ENCODE results near the gene SULF2. TPM values are rescaled to one million over a fixed set of nuclear protein-coding genes. Genes with fewer than 3 reads are reported as not detected.
A peak's percentile ranks its signal among the peaks of the same experiment; 100 is the strongest.

Gene SULF2
- total and polyA plus RNA-seq, 2 of the 13 experiments (the other 11 are each of a cell fraction or from before 2014, with no cell fraction given): 7.2 to 50.9 TPM

GRCh38 chr20:47710665-47711045 lies 74.6 kb downstream of the SULF2 start:
- WGBS (ENCODE audit: low lambda C conversion rate): 78% methylated on average over 10 of the region's 10 CpGs

More at GRCh38 chr20:47710665-47711045, 74.6 kb downstream of the SULF2 start:
- no peaks in the 10 kb centered on the region for H3K27me3 ChIP-seq (ENCODE audit: control insufficient read depth in 1 of 2, insufficient read depth in 2 of 2, low read length in 2 of 2)
- no peak for ATAC-seq
- H3K9me3 ChIP-seq (ENCODE audit: low read length): no peaks in the 10 kb centered on the region
- H3K9ac ChIP-seq (ENCODE audit: insufficient read depth, low read depth, low read length): peak overlapping the region; percentile 10; the same call in 1 of the 2 replicates
- DNase-seq (ENCODE audit: low spot score): no peak
- H4K20me1 ChIP-seq (ENCODE audit: insufficient read depth, low read length): no peaks in the 10 kb centered on the region
- intact Hi-C loops (cut with micrococcal nuclease; ENCODE audit: unreplicated experiment): loop anchor here (1.0 kb wide), 2 partner anchors 29 to 33 kb away; no protein-coding TSS in a partner anchor
- H3K27ac ChIP-seq (ENCODE audit: extremely low read length, insufficient read depth, low read length): peak overlapping the region; percentile 20
- in situ Hi-C loops (cut with HindIII; ENCODE audit: extremely low pct_ligation_motif_present, low pct_unique_long_range_greater_than_20kb): loop anchor here (5.0 kb wide), 1 partner anchor 33 kb away; no protein-coding TSS in a partner anchor
- no peaks in the 10 kb centered on the region for H3K36me3 ChIP-seq (replicated peaks in 1 of 2; ENCODE audit: control insufficient read depth in 1 of 2, insufficient read depth in 2 of 2, low read length in 2 of 2)
- H2AFZ ChIP-seq (ENCODE audit: low read length): no peak overlapping the region
- H3K4me2 ChIP-seq (ENCODE audit: low read depth, low read length): peak overlapping the region; percentile 73
- H3K4me1 ChIP-seq (ENCODE audit: insufficient read depth, low read length): peaks cover 72% of the 10 kb centered on the region
- POLR2A ChIA-PET: interaction anchor here (0.6 kb wide), 1 partner anchor 478 kb away, joined by 4 read pairs; no protein-coding TSS in a partner anchor
- peak overlapping the region in 1 of 3 experiments; percentile 42; a peak in 2 of 6 replicates for H3K4me3 ChIP-seq (replicated peaks in 1 of 3; ENCODE audit: insufficient read depth in 1 of 3, low read depth in 2 of 3, low read length in 3 of 3)
- TF ChIP-seq ZNF878 (CRISPR knock-in tag; IDR thresholded peaks at IDR 0.05): no peak
- peak; percentile 13 for TF ChIP-seq ZNF883 (CRISPR knock-in tag; IDR thresholded peaks at IDR 0.05; ENCODE audit: not compliant biosample characterization)
- TF ChIP-seq ZNF34 (CRISPR knock-in tag; IDR thresholded peaks at IDR 0.05; ENCODE audit: borderline replicate concordance): 0 out of 2 replicates have a peak, but pooled peaks have one; percentile 6
- TF ChIP-seq ZIK1 (CRISPR knock-in tag; IDR thresholded peaks at IDR 0.05; ENCODE audit: borderline replicate concordance, low read depth): no peak
- no peak; the same call in 1 of the 2 replicates for TF ChIP-seq EHMT2 (IDR thresholded peaks at IDR 0.05; ENCODE audit: borderline replicate concordance, low read depth, low read length)
- TF ChIP-seq ZXDC (CRISPR knock-in tag; IDR thresholded peaks at IDR 0.05): peak; percentile 73; the same call in 1 of the 2 replicates
- TF ChIP-seq ATM (IDR thresholded peaks at IDR 0.05; ENCODE audit: borderline replicate concordance): no peak
- TF ChIP-seq ZNF589 (CRISPR knock-in tag; conservative IDR thresholded peaks at IDR 0.05): no peak
- 0 out of 2 replicates have a peak, but pooled peaks have one; percentile 25 for TF ChIP-seq ZNF772 (CRISPR knock-in tag; IDR thresholded peaks at IDR 0.05)
- TF ChIP-seq ZNF770 (CRISPR knock-in tag; IDR thresholded peaks at IDR 0.05): no peak
- 0 out of 2 replicates have a peak, but pooled peaks have one; percentile 3 for TF ChIP-seq NFYB (CRISPR knock-in tag; IDR thresholded peaks at IDR 0.05)
- peak; percentile 41; the same call in 1 of the 2 replicates for TF ChIP-seq ZSCAN31 (CRISPR knock-in tag; IDR thresholded peaks at IDR 0.05; ENCODE audit: low read depth)
- 0 out of 2 replicates have a peak, but pooled peaks have one; percentile 7 for TF ChIP-seq ZNF33B (CRISPR knock-in tag; IDR thresholded peaks at IDR 0.05)
- no peak for TF ChIP-seq MIER3 (CRISPR knock-in tag; IDR thresholded peaks at IDR 0.05; ENCODE audit: borderline replicate concordance)
- peak; percentile 31; the same call in 1 of the 2 replicates for TF ChIP-seq ZNF891 (CRISPR knock-in tag; IDR thresholded peaks at IDR 0.05)
- TF ChIP-seq ZBTB49 (CRISPR knock-in tag; IDR thresholded peaks at IDR 0.05; ENCODE audit: borderline replicate concordance): no peak
- TF ChIP-seq ZNF724P (CRISPR knock-in tag; IDR thresholded peaks at IDR 0.05; ENCODE audit: borderline replicate concordance): 0 out of 2 replicates have a peak, but pooled peaks have one; percentile 10
- no TSS peak for BruUV-seq (replicated peaks)
- H3K79me2 ChIP-seq (ENCODE audit: insufficient read depth, low read length): no peaks in the 10 kb centered on the region
- FAIRE-seq: no peak
- CTCF ChIA-PET (ENCODE audit: low intra/inter-chr PET ratio, low total read pairs): interaction anchor here (1.6 to 4.4 kb wide), 2 partner anchors 33 to 47 kb away, joined by 4 to 19 read pairs; no protein-coding TSS in a partner anchor

Data from HepG2 (cell line).